ENCODE results near the gene CDK15. TPM values are rescaled to one million over a fixed set of nuclear protein-coding genes. Genes with fewer than 3 reads are reported as not detected.

Gene CDK15
- total and polyA plus RNA-seq, 2 experiments from 2014 or later, result not detected

DNA sequence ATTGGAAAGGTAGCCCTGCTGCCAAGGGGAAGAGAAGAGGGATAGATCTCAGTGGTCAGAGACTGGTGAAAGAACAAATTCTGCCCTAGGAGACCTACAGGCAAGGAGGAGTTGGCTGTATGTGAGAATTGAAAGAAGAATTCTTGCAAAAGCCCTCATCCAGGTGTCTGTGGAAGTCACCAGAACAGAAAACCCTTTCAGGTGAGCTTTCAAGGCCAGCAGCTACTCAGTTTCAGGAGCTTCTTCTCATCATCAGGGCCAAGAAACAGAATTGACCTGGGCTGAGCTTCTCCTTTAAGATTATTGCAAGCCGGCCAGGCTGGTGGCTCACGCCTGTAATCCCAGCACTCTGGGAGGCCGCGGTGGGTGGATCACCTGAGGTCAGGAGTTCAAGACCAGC is 110.2 kb downstream of the CDK15 start:
- DNase-seq (ENCODE audit: low read depth in 1 of 2, low spot score in 1 of 2), result no peak
- TF ChIP-seq, protein P1, sequence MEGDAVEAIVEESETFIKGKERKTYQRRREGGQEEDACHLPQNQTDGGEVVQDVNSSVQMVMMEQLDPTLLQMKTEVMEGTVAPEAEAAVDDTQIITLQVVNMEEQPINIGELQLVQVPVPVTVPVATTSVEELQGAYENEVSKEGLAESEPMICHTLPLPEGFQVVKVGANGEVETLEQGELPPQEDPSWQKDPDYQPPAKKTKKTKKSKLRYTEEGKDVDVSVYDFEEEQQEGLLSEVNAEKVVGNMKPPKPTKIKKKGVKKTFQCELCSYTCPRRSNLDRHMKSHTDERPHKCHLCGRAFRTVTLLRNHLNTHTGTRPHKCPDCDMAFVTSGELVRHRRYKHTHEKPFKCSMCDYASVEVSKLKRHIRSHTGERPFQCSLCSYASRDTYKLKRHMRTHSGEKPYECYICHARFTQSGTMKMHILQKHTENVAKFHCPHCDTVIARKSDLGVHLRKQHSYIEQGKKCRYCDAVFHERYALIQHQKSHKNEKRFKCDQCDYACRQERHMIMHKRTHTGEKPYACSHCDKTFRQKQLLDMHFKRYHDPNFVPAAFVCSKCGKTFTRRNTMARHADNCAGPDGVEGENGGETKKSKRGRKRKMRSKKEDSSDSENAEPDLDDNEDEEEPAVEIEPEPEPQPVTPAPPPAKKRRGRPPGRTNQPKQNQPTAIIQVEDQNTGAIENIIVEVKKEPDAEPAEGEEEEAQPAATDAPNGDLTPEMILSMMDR (IDR thresholded peaks at IDR 0.05; ENCODE audit: low read depth, low read length), result no peak
- H3K36me3 ChIP-seq, result no peaks in the 10 kb centered on the region
- no peak overlapping the region for H3K27ac ChIP-seq
- no peak overlapping the region for H3K4me3 ChIP-seq
- peaks cover 95% of the 10 kb centered on the region for H3K27me3 ChIP-seq
- no peaks in the 10 kb centered on the region for H3K9me3 ChIP-seq (ENCODE audit: low read depth)
- H3K4me1 ChIP-seq (ENCODE audit: low read depth), result no peaks in the 10 kb centered on the region

DNA sequence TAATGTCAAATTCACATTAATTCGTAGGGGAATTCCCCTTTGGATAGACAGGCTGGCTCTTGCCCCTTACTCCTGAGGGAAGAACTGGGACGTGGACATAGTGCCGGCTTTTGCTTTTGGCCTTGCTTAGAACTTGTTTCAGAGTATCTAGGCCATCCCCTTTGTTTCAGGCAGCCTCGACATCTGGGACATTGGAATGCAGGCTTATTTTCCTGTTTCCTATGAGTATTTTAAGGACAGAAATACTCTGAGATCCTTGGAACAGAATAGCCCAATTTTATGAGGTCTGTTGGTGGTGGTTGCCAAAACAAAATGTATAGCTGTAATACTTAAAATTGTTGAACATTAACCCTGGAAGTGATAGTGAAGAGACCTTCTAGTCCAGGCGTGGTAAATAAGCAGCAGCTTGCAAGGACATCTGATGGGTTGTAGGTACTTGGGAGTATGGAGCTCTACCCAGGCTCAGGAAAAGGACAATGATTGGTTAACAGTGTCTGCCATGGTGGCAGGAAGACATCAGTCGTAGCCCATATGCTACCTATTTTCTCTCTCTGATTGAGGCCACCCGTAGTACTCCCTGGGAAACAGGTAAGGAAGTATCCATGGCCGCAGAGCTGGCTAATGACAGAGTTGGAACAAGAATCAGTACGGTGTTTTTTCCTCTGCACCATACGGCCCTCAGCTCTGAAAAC is 112.4 kb downstream of the CDK15 start:
- TF ChIP-seq, protein P1 (IDR thresholded peaks at IDR 0.05; ENCODE audit: low read depth, low read length), result no peak
- no peaks in the 10 kb centered on the region for H3K36me3 ChIP-seq

DNA sequence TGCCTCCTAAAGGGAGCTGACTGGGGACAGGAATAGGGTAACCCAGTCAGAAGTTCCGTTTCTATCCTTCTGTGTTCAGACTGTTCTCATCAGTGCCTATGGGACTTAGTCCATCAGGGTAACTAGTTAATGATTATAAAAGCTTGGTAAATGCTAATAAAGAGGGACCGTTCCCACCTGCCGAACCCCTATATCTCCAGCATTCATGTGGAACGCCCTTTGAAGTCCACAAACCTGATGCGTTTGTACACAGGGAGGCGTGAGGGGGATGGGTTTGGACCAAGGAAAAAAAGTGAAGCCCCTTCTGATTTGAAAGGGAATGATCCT is 112.9 kb downstream of the CDK15 start:
- Histone ChIP-seq H3K9me3 (ENCODE audit: low read depth) (no peaks in the 10 kb centered on the region), H3K27me3 (peaks cover 90% of the 10 kb centered on the region), H3K4me1 (ENCODE audit: low read depth) (no peaks in the 10 kb centered on the region), H3K4me3 (no peak overlapping the region), H3K36me3 (no peaks in the 10 kb centered on the region), H3K27ac (no peak overlapping the region)
- TF ChIP-seq, protein P1 (IDR thresholded peaks at IDR 0.05; ENCODE audit: low read depth, low read length), result no peak
- no peak for DNase-seq (ENCODE audit: low read depth in 1 of 2, low spot score in 1 of 2)

More for the DNA sequence above, 112.4 kb downstream of the CDK15 start:
- Histone ChIP-seq H3K4me1 (ENCODE audit: low read depth) (no peaks in the 10 kb centered on the region), H3K4me3 (no peak overlapping the region), H3K27ac (no peak overlapping the region), H3K27me3 (peaks cover 89% of the 10 kb centered on the region), H3K9me3 (ENCODE audit: low read depth) (no peaks in the 10 kb centered on the region)
- no peak for DNase-seq (ENCODE audit: low read depth in 1 of 2, low spot score in 1 of 2)

DNA sequence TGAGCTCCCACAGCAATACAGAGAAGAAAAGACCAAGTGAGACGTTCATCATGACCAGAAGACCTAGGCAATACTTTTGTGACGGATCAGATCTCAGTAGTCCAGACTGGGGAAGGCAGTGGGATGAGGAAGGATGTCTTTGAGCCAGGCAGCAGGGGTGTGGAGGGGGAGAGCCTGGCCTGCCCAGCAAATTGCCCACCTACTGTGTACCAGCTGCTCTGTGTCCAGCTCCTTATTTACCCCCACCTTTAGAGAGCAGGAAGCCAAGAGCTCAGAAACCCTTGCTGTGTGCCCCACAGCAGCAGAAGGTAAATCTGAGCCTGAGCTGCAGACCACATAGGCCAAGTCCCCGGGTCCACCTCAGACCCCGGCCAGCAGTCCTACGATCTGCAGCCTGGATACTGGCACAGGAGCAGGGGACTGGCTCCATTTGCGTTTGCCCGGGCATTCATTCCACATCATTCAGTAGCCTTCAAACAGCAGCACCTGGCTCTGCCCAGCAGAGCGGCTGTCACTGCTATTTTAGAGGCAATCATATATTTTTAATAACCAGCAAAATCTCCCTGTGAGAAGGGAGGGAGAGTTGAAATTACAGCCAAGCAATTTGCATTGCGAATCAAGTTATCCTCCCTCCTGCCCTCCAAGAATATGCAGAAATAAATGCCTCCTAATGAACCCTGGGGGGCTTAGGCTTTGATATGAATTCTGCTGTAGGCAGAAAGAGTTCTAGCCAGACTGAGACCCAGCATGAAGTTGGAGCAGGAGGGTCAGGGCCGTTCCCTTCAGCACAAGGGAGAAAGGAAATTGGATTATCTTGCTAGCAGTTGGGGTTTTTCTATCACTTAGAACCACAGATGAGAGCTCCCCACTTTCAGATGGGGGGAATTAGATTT is 117.3 kb downstream of the CDK15 start:
- H3K4me1 ChIP-seq (ENCODE audit: low read depth), result no peaks in the 10 kb centered on the region
- no peaks in the 10 kb centered on the region for H3K36me3 ChIP-seq
- H3K27me3 ChIP-seq, result peaks cover 88% of the 10 kb centered on the region
- no peaks in the 10 kb centered on the region for H3K9me3 ChIP-seq (ENCODE audit: low read depth)
- TF ChIP-seq, protein P1 (IDR thresholded peaks at IDR 0.05; ENCODE audit: low read depth, low read length), result no peak
- no peak overlapping the region for H3K27ac ChIP-seq
- no peak for DNase-seq (ENCODE audit: low read depth in 1 of 2, low spot score in 1 of 2)
- no peak overlapping the region for H3K4me3 ChIP-seq

DNA sequence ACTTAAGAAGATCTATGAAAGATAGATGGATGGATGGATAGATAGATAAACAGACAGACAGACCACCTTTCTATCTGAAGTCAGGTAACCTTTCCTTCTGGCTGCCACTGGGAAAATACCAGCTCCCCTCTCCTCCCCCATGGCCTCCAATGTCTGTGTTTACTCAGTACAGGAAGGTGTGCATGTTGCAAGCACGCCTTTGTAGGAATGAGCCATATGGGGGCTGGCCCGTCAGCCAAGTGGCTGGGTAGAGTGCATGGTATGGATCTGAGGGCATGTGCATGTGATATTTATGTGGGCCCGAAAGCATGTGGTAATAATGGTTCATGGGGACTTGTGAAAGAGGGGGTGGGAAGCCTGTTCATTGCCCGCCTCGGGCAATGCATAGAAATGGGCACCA is 118.1 kb downstream of the CDK15 start:
- H3K27ac ChIP-seq, result no peak overlapping the region
- H3K4me3 ChIP-seq, result no peak overlapping the region
- H3K4me1 ChIP-seq (ENCODE audit: low read depth), result no peaks in the 10 kb centered on the region
- peaks cover 88% of the 10 kb centered on the region for H3K27me3 ChIP-seq
- TF ChIP-seq, protein P1 (IDR thresholded peaks at IDR 0.05; ENCODE audit: low read depth, low read length), result no peak
- H3K9me3 ChIP-seq (ENCODE audit: low read depth), result no peaks in the 10 kb centered on the region
- H3K36me3 ChIP-seq, result no peaks in the 10 kb centered on the region
- DNase-seq (ENCODE audit: low read depth in 1 of 2, low spot score in 1 of 2), result no peak
